ENCODE measurements around the gene SCEL.
"Not testable (repeated sequence)": the region's sequence is repeated elsewhere in the genome, so short reads cannot be mapped to it uniquely, and the experiment has no call there.

Gene SCEL

GRCh38 chr13:77662831-77663230, 127.3 kb downstream of the SCEL start:
- DNase-seq (ENCODE audit: low spot score), result not testable (repeated sequence)

- DNase-seq (ENCODE audit: low spot score), result peak; percentile 23
These were observed 139.3 kb downstream of the SCEL start for GRCh38 chr13:77674852-77675251.

- no peak for DNase-seq (ENCODE audit: low spot score)
These were observed 143.3 kb downstream of the SCEL start for GRCh38 chr13:77678691-77679235.

GRCh38 chr13:77687799-77688198, 152.3 kb downstream of the SCEL start:
- no peak for DNase-seq (ENCODE audit: low spot score)

GRCh38 chr13:77691871-77692270, 156.4 kb downstream of the SCEL start:
- DNase-seq (ENCODE audit: low spot score), result no peak

- DNase-seq (ENCODE audit: low spot score), result no peak
These were observed 157.4 kb downstream of the SCEL start for GRCh38 chr13:77692746-77693448.

- DNase-seq (ENCODE audit: low spot score), result no peak
These were observed 158.0 kb downstream of the SCEL start for GRCh38 chr13:77693449-77693940.

Measured in iPS-NIHi11 (cell line).